ENCODE results near the gene ISLR. TPM values are rescaled to one million over a fixed set of nuclear protein-coding genes. Genes with fewer than 3 reads are reported as not detected.

The ISLR gene
- total and polyA plus RNA-seq, 2 of the 8 experiments (the other 6 are each of a cell fraction or from before 2014, with no cell fraction given): 0.29 to 0.35 TPM

DNA sequence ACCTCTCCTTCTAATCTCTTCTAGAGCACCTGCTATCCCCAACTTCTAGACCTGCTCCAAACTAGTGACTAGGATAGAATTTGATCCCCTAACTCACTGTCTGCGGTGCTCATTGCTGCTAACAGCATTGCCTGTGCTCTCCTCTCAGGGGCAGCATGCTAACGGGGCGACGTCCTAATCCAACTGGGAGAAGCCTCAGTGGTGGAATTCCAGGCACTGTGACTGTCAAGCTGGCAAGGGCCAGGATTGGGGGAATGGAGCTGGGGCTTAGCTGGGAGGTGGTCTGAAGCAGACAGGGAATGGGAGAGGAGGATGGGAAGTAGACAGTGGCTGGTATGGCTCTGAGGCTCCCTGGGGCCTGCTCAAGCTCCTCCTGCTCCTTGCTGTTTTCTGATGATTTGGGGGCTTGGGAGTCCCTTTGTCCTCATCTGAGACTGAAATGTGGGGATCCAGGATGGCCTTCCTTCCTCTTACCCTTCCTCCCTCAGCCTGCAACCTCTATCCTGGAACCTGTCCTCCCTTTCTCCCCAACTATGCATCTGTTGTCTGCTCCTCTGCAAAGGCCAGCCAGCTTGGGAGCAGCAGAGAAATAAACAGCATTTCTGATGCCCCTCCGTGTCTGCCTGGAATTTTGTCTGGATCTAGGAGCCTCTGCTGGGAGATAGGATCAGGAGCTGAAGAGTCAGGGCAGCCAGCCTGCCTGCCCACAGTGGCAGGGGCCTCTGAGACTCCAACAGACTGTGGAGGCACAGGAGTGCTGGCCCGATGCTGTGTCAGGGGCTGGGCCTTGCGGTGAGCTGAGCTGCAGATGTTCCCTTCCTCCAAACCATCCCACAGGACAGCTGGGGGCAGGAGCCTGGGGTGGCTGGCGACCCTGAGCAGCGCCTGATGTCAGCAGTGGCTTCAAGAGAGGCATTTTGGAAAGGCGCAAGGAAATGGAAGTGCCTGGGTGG, 3.0 kb downstream of the ISLR start (continued):
- TF ChIP-seq TCF12 (IDR thresholded peaks at IDR 0.05; ENCODE audit: low read depth, low read length) (no peak), NANOG (IDR thresholded peaks at IDR 0.05; ENCODE audit: insufficient read depth, low read depth, low read length, poor library complexity, severe bottlenecking) (no peak), FOSL1 (IDR thresholded peaks at IDR 0.05; ENCODE audit: insufficient read depth, low read depth, low read length) (no peak), EZH2 (IDR thresholded peaks at IDR 0.05; ENCODE audit: low read depth, low read length, severe bottlenecking) (no peak), CHD2 (IDR thresholded peaks at IDR 0.05; ENCODE audit: low read length) (no peak), BACH1 (IDR thresholded peaks at IDR 0.05; ENCODE audit: low read length) (no peak)
- TF ChIP-seq, protein P1, sequence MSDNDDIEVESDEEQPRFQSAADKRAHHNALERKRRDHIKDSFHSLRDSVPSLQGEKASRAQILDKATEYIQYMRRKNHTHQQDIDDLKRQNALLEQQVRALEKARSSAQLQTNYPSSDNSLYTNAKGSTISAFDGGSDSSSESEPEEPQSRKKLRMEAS (IDR thresholded peaks at IDR 0.05): peak; percentile 14; the same call in 1 of the 2 replicates
- TF ChIP-seq, protein P2, sequence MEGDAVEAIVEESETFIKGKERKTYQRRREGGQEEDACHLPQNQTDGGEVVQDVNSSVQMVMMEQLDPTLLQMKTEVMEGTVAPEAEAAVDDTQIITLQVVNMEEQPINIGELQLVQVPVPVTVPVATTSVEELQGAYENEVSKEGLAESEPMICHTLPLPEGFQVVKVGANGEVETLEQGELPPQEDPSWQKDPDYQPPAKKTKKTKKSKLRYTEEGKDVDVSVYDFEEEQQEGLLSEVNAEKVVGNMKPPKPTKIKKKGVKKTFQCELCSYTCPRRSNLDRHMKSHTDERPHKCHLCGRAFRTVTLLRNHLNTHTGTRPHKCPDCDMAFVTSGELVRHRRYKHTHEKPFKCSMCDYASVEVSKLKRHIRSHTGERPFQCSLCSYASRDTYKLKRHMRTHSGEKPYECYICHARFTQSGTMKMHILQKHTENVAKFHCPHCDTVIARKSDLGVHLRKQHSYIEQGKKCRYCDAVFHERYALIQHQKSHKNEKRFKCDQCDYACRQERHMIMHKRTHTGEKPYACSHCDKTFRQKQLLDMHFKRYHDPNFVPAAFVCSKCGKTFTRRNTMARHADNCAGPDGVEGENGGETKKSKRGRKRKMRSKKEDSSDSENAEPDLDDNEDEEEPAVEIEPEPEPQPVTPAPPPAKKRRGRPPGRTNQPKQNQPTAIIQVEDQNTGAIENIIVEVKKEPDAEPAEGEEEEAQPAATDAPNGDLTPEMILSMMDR (IDR thresholded peaks at IDR 0.05; ENCODE audit: control extremely low read depth in 1 of 3, insufficient read depth in 1 of 3, low read depth in 1 of 3, low read length in 3 of 3): peak in 2 of 3 experiments; percentile 32 to 58; a peak in 3 of 4 replicates

Data from H1 (cell line).